ENCODE measurements around the gene TEAD2. TPM values are rescaled to one million over a fixed set of nuclear protein-coding genes. Genes with fewer than 3 reads are reported as not detected.

TEAD2 gene
- 27.6 and 32.1 TPM in 2 replicates for total RNA-seq

DNA sequence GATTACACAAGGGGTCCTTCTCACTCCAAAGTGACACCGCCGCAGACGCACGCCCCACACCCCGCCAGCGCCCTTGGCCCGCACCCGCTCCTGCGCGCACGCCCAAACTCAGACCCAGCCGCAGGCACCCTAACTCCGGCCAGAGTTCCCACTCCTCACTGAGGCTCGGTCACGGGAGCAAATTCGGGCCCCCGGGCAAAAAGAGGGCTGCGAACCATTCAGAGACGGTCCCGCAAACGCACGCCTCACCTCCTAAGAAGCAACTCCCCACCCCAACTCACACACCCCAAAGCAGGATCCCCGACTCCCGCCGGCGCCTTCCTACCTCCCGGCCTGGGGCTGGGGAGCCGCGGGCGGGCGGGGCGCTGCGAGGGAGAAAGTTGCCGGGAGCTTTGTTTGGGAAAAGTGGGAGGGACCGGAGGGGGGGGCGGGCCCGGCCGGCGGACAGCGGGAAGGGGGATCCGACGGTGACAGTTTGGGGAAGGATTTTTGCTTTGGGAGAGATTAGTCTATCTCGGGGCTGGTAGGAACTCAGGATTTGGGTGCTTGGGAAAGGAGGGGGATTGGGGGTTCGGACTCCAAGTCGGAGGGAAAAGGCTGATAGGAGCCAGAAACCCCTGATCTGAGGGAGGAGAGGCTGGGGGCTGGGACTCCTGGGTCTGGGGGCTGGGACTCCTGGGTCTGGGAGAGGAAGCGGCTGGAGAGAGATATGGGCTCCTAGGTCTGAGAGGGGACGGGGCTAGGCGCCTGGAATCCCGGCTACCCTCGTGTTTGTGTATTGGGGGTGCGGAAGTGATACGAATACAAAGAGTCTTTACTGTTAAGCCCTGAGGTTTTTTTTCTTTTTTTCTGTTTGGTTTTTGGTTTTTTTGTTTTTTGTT, at the start of gene TEAD2:
TSS of gene TEAD2 (minus strand) at position 369 of the 881 bp plus-strand sequence. CDS start 2,341 bp downstream, outside the sequence.

GRCh38 chr19:49387936-49388372, 25.7 kb upstream of the TEAD2 start, which contains the start of gene KASH5:
KASH5 (plus strand) TSS chr19:49388249; CDS start chr19:49390884, 2,635 bp downstream.

GRCh38 chr19:49363268-49364082, 1.3 kb upstream of the TEAD2 start, which contains the start of gene DKKL1:
DKKL1 (plus strand) TSS chr19:49363877; CDS start chr19:49363999, 122 bp downstream.

GRCh38 chr19:49335071-49335783, 27.0 kb downstream of the TEAD2 start, which contains the start of gene CD37:
CD37 (plus strand) TSS chr19:49335406; CDS start chr19:49335541, 135 bp downstream.

GRCh38 chr19:49324801-49325576, 37.2 kb downstream of the TEAD2 start, which contains the start of gene SLC6A16:
SLC6A16 (minus strand) TSS chr19:49325191; CDS start chr19:49311347, 13,844 bp downstream.

Other genes starting within 250 kb of the TEAD2 start
- gene LIN7B, start 248.0 kb downstream of the TEAD2 start, total RNA-seq: 12.1 and 13.1 TPM in 2 replicates
- 0.97 and 2.2 TPM in 2 replicates for gene C19orf73, start 243.3 kb downstream of the TEAD2 start, total RNA-seq
- 2.8 and 7.6 TPM in 2 replicates for gene PPFIA3, start 242.9 kb downstream of the TEAD2 start, total RNA-seq
- 0.18 and 0.32 TPM in 2 replicates for gene HRC, start 207.0 kb downstream of the TEAD2 start, total RNA-seq
- gene TRPM4, start 204.6 kb downstream of the TEAD2 start, total RNA-seq: 21.4 and 24.2 TPM in 2 replicates
- gene SLC6A16, start 37.2 kb downstream of the TEAD2 start, total RNA-seq: 0.97 TPM in 1 of 2 replicates, not detected in the other
- not detected in 2 replicates for gene CD37, start 27.0 kb downstream of the TEAD2 start, total RNA-seq
- 0.36 TPM in 1 of 2 replicates, not detected in the other for gene DKKL1, start 1.5 kb upstream of the TEAD2 start, total RNA-seq
- not detected in 2 replicates for gene KASH5, start 25.8 kb upstream of the TEAD2 start, total RNA-seq
- gene PTH2, start 61.0 kb upstream of the TEAD2 start, total RNA-seq: not detected in 2 replicates
- not detected in 2 replicates for gene GFY, start 63.0 kb upstream of the TEAD2 start, total RNA-seq
- not detected in 2 replicates for gene SLC17A7, start 79.1 kb upstream of the TEAD2 start, total RNA-seq
- gene PIH1D1, start 89.4 kb upstream of the TEAD2 start, total RNA-seq: 71.0 and 89.9 TPM in 2 replicates
- gene ALDH16A1, start 90.8 kb upstream of the TEAD2 start, total RNA-seq: 31.1 and 48.8 TPM in 2 replicates
- 3.2 and 5.0 TPM in 2 replicates for gene FLT3LG, start 111.8 kb upstream of the TEAD2 start, total RNA-seq
- gene RPL13A, start 125.2 kb upstream of the TEAD2 start, total RNA-seq: 3,850 and 3,885 TPM in 2 replicates
- 4,588 and 4,689 TPM in 2 replicates for gene RPS11, start 134.0 kb upstream of the TEAD2 start, total RNA-seq
- gene FCGRT, start 150.2 kb upstream of the TEAD2 start, total RNA-seq: 130 and 246 TPM in 2 replicates
- gene RCN3, start 165.6 kb upstream of the TEAD2 start, total RNA-seq: 274 and 377 TPM in 2 replicates
- 56.3 and 65.0 TPM in 2 replicates for gene NOSIP, start 218.1 kb upstream of the TEAD2 start, total RNA-seq
- gene PRRG2, start 218.9 kb upstream of the TEAD2 start, total RNA-seq: not detected in 2 replicates
- gene PRR12, start 228.8 kb upstream of the TEAD2 start, total RNA-seq: 4.4 and 5.2 TPM in 2 replicates